Breast epithelium (tissue), 3 donors: ENCODE measurements around the gene TIPIN.

Source experiments
- POLR2A ChIP-seq: fragments of 450-650 bp; IDR thresholded peaks from one replicate; pipeline ENCODE4 v1.6.1; 2016; ENCODE audit warnings: antibody characterized with exemption, mild to moderate bottlenecking, moderate library complexity
- POLR2AphosphoS5 ChIP-seq, 3 donors: sonication (generic); formaldehyde crosslinking; IDR thresholded peaks; one replicate each; pipeline ENCODE4 v1.6.1; 2017; ENCODE audit warnings: antibody characterized with exemption in 3 of 3
- TF ChIP-seq, protein P1 (sequence below), 3 donors: fragments of 450-650 bp; IDR thresholded peaks; one replicate each; pipeline ENCODE4 v1.5.1; 2016 to 2017; ENCODE audit warnings: antibody characterized with exemption in 3 of 3, mild to moderate bottlenecking in 3 of 3, moderate library complexity in 3 of 3

DNA sequence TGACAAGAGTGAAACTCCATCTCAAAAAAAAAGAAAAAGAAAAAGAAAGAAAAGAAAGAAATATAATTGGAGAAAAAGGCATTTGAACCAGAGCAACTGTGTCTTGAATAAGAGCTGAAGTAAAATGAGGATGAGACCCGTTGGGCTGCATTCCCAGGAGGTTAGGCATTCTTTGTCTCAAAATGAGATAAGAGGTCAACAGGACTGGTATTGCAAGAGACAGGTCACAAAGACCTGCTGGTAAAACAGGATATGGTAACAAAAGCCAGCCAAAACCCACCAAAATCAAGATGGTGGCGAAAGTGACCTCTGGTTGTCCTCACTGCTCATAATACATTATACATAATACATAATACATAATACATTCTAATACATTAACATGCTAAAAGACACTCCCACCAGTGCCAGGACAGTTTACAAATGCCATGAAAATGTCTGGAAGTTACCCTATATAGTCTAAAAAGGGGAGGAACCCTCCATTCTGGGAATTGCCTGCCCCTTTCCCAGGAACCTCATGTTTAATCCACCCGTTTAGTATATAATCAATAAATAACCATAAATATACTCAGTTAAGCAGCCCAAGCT lies 8.6 kb upstream of the TIPIN start:
- TF ChIP-seq, protein P1, sequence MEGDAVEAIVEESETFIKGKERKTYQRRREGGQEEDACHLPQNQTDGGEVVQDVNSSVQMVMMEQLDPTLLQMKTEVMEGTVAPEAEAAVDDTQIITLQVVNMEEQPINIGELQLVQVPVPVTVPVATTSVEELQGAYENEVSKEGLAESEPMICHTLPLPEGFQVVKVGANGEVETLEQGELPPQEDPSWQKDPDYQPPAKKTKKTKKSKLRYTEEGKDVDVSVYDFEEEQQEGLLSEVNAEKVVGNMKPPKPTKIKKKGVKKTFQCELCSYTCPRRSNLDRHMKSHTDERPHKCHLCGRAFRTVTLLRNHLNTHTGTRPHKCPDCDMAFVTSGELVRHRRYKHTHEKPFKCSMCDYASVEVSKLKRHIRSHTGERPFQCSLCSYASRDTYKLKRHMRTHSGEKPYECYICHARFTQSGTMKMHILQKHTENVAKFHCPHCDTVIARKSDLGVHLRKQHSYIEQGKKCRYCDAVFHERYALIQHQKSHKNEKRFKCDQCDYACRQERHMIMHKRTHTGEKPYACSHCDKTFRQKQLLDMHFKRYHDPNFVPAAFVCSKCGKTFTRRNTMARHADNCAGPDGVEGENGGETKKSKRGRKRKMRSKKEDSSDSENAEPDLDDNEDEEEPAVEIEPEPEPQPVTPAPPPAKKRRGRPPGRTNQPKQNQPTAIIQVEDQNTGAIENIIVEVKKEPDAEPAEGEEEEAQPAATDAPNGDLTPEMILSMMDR (IDR thresholded peaks at IDR 0.05), result no peak
- no peak for TF ChIP-seq POLR2A
- TF ChIP-seq POLR2AphosphoS5 (IDR thresholded peaks at IDR 0.05), result no peak
